Measurements from ENCODE around the gene PTPN14. TPM values are rescaled to one million over a fixed set of nuclear protein-coding genes. Genes with fewer than 3 reads are reported as not detected.

PTPN14 gene
- total and polyA plus RNA-seq, 2 of the 8 experiments (the other 6 are each of a cell fraction or from before 2014, with no cell fraction given) = 14.4 to 93.6 TPM

DNA sequence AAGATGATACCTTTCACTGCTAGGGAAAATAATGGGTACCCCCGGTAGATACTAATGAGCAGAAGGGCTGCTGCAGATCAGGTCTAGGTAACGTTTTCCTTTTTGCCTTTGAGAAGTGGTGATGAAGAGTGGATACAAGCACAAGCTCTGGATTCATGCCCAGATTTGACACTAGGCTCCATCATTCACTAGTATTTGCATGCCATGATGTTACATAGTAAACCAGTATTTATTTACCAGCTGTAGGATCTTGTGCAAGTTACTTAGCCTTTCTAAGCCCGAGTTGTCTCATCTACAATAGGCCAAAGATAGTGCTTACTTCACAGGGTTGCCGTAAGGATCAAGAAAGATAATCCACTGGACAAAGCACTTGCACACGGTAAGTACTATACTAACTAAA, 14.2 kb downstream of the PTPN14 start (continued):
- TF ChIP-seq USF2 (IDR thresholded peaks at IDR 0.05; ENCODE audit: low read length) (no peak), SIN3A (conservative IDR thresholded peaks at IDR 0.05 in 1 of 2, IDR thresholded peaks at IDR 0.05 in 1 of 2; ENCODE audit: low read depth in 1 of 2, low read length in 2 of 2) (no peak), CBX5 (IDR thresholded peaks at IDR 0.05; ENCODE audit: low read depth, low read length) (no peak), GTF2F1 (IDR thresholded peaks at IDR 0.05; ENCODE audit: borderline replicate concordance, low read depth, low read length) (no peak), CTBP2 (IDR thresholded peaks at IDR 0.05; ENCODE audit: borderline replicate concordance, insufficient read depth, insufficient read length, low read length) (no peak), RAD21 (IDR thresholded peaks at IDR 0.05 in 1 of 2, conservative IDR thresholded peaks at IDR 0.05 in 1 of 2; ENCODE audit: low read depth in 2 of 2, low read length in 2 of 2) (no peak), CBX8 (IDR thresholded peaks at IDR 0.05; ENCODE audit: borderline replicate concordance, low read depth, low read length) (no peak), CHD1 (IDR thresholded peaks at IDR 0.05; ENCODE audit: low read depth, low read length) (no peak), CEBPB (IDR thresholded peaks at IDR 0.05; ENCODE audit: low read depth, low read length) (no peak), RBBP5 (IDR thresholded peaks at IDR 0.05; ENCODE audit: borderline replicate concordance, low read depth, low read length) (no peak), TAF1 (IDR thresholded peaks at IDR 0.05; ENCODE audit: low read depth, low read length) (no peak)
